Right cardiac atrium (tissue), 5 donors: ENCODE data around the gene RCC2. TPM values are rescaled to one million over a fixed set of nuclear protein-coding genes. Genes with fewer than 3 reads are reported as not detected.
"Not testable (repeated sequence)": the region's sequence is repeated elsewhere in the genome, so short reads cannot be mapped to it uniquely, and the experiment has no call there.

ENCODE experiments used
- ATAC-seq, 2 donors: fragments of 200-7000 bp; cut with Tn5 transposase; one replicate each; pipeline versions ENCODE4 v1.8.0 to v1.9.1; 2020; ENCODE audit warnings: moderate library complexity in 2 of 2, mild to moderate bottlenecking in 1 of 2
- DNase-seq, 3 donors: peaks; one replicate each; pipeline ENCODE4 v3.0.0-alpha.2; 2020
- H3K27ac ChIP-seq: one replicate; pipeline ENCODE4 v1.5.1; 2013; ENCODE audit warnings: mild to moderate bottlenecking, low read length, control low read depth, moderate library complexity
- H3K27me3 ChIP-seq: one replicate; pipeline ENCODE4 v1.6.1; 2013; ENCODE audit not compliant: control insufficient read depth, insufficient read depth
- H3K4me1 ChIP-seq: one replicate; pipeline ENCODE4 v1.6.1; 2013; ENCODE audit warnings: low read length; ENCODE audit not compliant: control insufficient read depth, insufficient read depth
- H3K4me3 ChIP-seq: one replicate; pipeline ENCODE4 v1.5.1; 2013; ENCODE audit warnings: low read length, control low read depth
- H3K9me3 ChIP-seq: one replicate; pipeline ENCODE4 v1.6.1; 2013; ENCODE audit warnings: low read length; ENCODE audit not compliant: control insufficient read depth
- WGBS: extraction: QIAGEN DNeasy Blood & Tissue Kit; methylation state at CpG from one replicate; pipeline ENCODE4 v1.1.7; 2013; 5-methylcytosine and 5-hydroxymethylcytosine counted together
- intact Hi-C, 4 donors: fragments of 100-400 bp; cut with DNase I; formaldehyde crosslinking; loops; one replicate each; pipeline versions ENCODE4 v1.11.0 to v1.14.0; 2022 to 2023
- long read RNA-seq, 4 donors: library from polyadenylated mRNA; unstranded; transcript quantifications; one replicate each; pipeline ENCODE4 v2.0.0, GENCODE V29; 2020 to 2021
- polyA plus RNA-seq: library from polyadenylated mRNA; stranded (reverse); fragments of 200-250 nt; gene quantifications from one replicate; pipeline ENCODE4 v1.2.3, GENCODE V29; 2013
- total RNA-seq, 4 donors: library from RNA; stranded (reverse); fragmentation: NEBNext Ultra II Directional; extraction: Animal tissue kit (Norgen Biotek cat#: 25700); gene quantifications; one replicate each; pipeline ENCODE4 v1.2.1, GENCODE V29; 2021
- donor health status: healthy with polysubstance abuse.
- donor health status: DM: no; HTN: yes; CAD: no.
- donor health status: DM: no; HTN: no; CAD: no.
- donor health status: DM: no; HTN: yes; CAD: no; lungs with severe emphysema.
- donor health status: DM: yes; HTN: yes; CAD: no.

The RCC2 gene
- 10 to 100 TPM; 12.1 to 19.0 (median 14.9) TPM for total RNA-seq
- 7.8 TPM for polyA plus RNA-seq
- long read RNA-seq, donor 1, full-length matches to known transcripts: 1 of 3 reads
- long read RNA-seq, donor 1, partial matches to known transcripts: 1 of 3 reads
- long read RNA-seq, donor 1, other reads (novel, unspliced or antisense): 1 of 3 reads
- long read RNA-seq, donor 2, full-length matches to known transcripts: 1 of 2 reads
- long read RNA-seq, donor 2, partial matches to known transcripts: 1 of 2 reads
- long read RNA-seq, donor 2, other reads (novel, unspliced or antisense): 0 of 2 reads
- long read RNA-seq, donor 3, partial matches to known transcripts: 5 of 9 reads
- long read RNA-seq, donor 3, other reads (novel, unspliced or antisense): 4 of 9 reads
- long read RNA-seq, donor 4, partial matches to known transcripts: 1 of 2 reads
- long read RNA-seq, donor 4, other reads (novel, unspliced or antisense): 1 of 2 reads

DNA sequence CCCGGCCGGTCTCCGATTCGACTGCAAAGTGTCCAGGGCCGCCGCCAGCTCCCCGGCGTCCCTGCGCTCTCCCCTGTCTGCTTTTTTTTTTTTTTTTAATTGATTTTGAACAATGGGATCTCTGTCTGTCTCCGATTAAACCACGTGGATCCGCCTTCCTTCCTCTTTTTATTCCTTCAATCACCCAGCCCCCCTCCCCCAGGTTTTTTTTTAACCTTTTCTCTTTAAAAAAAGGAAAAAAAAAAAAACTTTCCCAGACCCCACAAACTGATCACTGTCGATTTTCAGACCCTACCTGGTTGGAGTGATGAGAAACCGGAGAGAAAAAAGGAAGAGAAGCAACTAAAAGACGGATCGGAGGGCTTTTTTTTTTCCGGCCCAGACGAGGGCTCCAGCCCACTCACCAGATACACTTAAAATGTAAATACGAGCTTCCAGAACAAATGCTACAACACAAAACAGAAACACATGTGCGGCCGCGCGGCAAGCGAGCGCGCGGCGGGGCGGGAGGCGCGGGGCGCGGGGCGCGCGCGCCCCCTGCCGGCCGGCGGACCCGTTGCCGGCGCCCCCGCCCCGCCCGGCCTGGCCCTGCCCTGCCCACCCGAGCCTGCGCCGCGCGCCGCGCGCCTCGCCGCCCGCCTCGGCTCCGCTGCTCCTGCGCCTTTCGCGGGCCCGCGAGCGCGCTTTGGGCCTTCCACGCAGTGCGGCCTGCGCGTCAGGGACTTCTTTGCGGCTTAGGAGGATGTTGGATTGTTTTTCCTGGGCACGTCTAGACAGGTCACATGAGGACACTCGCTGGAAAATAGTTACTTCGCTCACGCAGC is at the start of gene RCC2:
RCC2 (minus strand) TSS at position 428 of the 824 bp plus-strand sequence. CDS start 1,163 bp downstream, outside the sequence.
- Histone ChIP-seq H3K9me3 (no peaks in the 10 kb centered on the region), H3K27me3 (no peaks in the 10 kb centered on the region), H3K4me3 (peak within 1 kb of the TSS; percentile 99), H3K4me1 (no peaks in the 10 kb centered on the region), H3K27ac (peak within 1 kb of the TSS; percentile 91)
- intact Hi-C loops: no loop called here
- DNase-seq (peak; percentile 79 to 91 (median 90)), ATAC-seq (peak; percentile 83 to 88)
- under 1% methylated on average over 75 of the region's 75 CpGs for WGBS

DNA sequence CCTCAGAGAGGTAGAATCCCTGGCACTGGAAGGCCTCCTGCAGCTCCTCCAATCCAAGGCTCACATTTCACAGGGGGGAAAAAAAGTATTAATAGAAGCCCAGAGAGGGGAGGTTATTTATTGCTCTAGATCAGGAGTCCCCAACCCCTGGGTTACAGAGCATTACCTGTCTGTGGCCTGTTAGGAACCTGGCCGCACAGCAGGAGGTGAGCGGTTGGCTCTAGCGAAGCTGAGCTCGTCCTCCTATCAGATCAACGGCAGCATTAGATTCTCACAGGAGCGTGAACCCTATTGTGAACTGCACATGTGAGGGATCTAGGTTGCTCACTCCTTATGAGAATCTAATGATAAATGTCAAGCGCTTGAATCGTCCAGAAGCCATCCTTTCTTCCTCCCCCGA is 46.8 kb upstream of the RCC2 start:
- Histone ChIP-seq H3K4me1 (no peaks in the 10 kb centered on the region), H3K27ac (no peak overlapping the region), H3K27me3 (no peaks in the 10 kb centered on the region), H3K4me3 (no peak overlapping the region), H3K9me3 (no peaks in the 10 kb centered on the region)
- intact Hi-C loops: loop anchor here in 1 of 4 donors (10.0 kb wide), 1 partner anchor 61 kb away; no protein-coding TSS in a partner anchor
- DNase-seq (peak in 1 of 3 donors; percentile 5), ATAC-seq (no peak)
- 75% methylated on average over 9 of the region's 9 CpGs for WGBS

DNA sequence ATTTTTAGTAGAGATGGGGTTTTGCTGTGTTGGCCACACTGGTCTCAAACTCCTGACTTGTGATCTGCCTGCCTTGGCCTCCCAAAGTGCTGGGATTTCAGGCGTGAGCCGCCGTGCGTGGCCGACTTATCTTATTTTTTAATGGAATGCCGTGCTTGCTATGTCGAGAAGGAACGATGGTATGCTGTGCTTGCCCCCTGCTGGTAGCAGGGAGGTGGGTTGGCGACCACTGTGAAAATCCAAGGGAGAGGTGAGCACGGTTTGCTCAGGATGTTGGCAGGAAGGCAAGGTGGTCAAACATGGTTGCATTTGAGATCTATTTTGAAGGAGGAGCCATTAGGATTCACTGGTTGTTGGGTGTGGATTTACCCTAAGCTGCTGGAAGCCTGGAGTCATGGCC is 45.8 kb upstream of the RCC2 start:
- 49% methylated on average over 10 of the region's 10 CpGs for WGBS
- DNase-seq: peak in 1 of 3 donors; percentile 47
- ATAC-seq: no peak
- Histone ChIP-seq H3K4me3 (no peak overlapping the region), H3K4me1 (no peaks in the 10 kb centered on the region), H3K9me3 (no peaks in the 10 kb centered on the region), H3K27ac (no peak overlapping the region), H3K27me3 (no peaks in the 10 kb centered on the region)
- intact Hi-C loops: loop anchor here in 1 of 4 donors (10.0 kb wide), 1 partner anchor 60 kb away; no protein-coding TSS in a partner anchor

DNA sequence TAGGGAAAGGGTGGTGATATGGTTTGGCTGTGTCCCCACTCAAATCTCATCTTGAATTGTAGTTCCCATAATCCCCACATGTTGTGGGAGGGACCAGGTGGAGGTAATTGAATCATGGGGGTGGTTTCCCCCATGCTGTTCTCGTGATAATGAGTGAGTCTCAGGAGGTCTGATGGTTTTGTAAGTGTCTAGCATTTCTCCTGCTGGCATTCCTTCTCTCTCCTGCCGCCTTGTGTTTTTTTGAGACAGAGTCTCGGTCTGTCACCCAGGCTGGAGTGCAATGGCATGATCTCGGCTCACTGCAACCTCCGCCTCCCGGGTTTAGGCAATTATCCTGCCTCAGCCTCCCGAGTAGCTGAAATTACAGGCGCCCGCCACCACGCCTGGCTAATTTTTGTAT is 42.5 kb upstream of the RCC2 start:
- intact Hi-C loops: loop anchor here in 1 of 4 donors (10.0 kb wide), 1 partner anchor 57 kb away; no protein-coding TSS in a partner anchor
- not testable (repeated sequence) for H3K27me3 ChIP-seq, H3K4me1 ChIP-seq, H3K9me3 ChIP-seq, DNase-seq, H3K4me3 ChIP-seq, H3K27ac ChIP-seq, ATAC-seq
- WGBS: 84% methylated on average over 10 of the region's 10 CpGs

DNA sequence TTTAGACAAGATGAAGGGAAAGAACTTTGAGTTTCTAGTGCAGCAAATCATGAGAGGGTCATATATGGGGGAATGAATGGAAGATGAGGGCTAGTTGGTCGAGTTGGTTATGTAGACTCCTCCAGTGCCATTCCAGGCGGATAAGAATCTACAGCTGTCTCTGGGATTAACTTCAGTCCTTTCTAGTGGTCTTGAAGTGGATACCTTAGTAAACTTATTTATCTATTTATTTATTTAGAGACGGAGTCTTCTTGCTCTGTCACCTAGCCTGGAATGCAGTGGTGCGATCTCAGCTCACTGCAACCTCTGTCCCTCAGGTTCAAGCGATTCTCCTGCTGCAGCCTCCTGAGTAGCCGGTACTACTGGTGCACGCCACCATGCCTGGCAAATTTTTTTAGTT is 41.4 kb upstream of the RCC2 start:
- Histone ChIP-seq H3K9me3 (no peaks in the 10 kb centered on the region), H3K4me1 (peaks cover 3% of the 10 kb centered on the region), H3K27ac (no peak overlapping the region), H3K4me3 (no peak overlapping the region), H3K27me3 (no peaks in the 10 kb centered on the region)
- ATAC-seq (no peak), DNase-seq (no peak)
- 78% methylated on average over 7 of the region's 7 CpGs for WGBS
- intact Hi-C loops: loop anchor here in 1 of 4 donors (10.0 kb wide), 1 partner anchor 56 kb away; no protein-coding TSS in a partner anchor

DNA sequence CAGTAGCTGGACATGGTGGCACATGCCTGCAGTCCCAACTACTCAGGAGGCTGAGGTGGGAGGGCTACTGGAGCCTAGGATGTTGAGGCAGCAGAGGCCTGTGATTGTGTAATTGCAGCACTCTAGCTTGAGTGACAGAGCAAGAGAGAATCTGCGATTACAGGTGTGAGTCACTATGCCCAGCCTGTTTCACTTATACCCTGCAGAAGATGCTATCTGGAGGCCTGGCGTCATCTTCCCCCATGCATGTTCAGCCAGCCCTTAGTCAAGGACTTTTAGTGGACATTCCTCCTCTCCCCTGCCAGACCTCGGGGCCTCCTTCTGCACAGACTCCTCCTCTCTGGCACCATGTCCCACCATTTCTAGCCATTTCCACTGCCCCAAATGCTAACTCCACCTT is 36.3 kb upstream of the RCC2 start:
- WGBS: 48% methylated on average over 3 of the region's 3 CpGs
- DNase-seq (peak in 1 of 3 donors; percentile 18), ATAC-seq (peak; percentile 77 to 92)
- H3K27me3 ChIP-seq: no peaks in the 10 kb centered on the region
- H3K9me3 ChIP-seq: no peaks in the 10 kb centered on the region
- intact Hi-C loops: loop anchor here in 2 of 4 donors (10.0 kb wide), 1 partner anchor 51 kb away; no protein-coding TSS in a partner anchor
- no peak overlapping the region for H3K27ac ChIP-seq
- peaks cover 4% of the 10 kb centered on the region for H3K4me1 ChIP-seq
- no peak overlapping the region for H3K4me3 ChIP-seq

DNA sequence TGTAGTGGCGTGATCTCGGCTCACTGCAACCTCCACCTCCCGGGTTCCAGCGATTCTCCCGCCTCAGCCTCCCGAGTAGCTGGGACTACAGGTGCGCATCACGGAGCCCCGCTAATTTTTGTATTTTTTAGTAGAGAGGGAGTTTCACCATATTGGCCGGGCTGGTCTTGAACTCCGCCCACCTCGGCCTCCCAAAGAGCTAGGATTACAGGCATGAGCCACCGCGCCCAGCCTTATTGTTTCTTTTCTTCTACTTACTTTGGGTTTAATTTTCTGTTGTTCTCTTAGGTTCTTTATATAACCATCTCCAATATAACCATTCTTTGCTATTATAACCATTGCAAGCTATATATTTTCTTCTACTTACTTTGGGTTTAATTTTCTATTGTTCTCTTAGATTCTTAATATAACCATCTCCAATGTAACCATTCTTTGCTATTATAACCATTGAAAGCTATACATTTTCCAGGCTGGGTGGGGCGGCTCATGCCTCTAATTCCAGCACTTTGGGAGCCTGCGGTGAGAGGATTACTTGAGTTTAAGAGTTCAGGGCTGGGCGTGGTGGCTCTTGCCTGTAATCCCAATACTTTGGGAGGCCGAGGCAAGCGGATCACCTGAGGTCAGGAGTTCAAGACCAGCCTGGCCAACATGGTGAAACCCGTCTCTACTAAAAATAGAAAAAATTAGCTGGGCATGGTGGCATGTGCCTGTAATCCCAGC is 35.5 kb upstream of the RCC2 start:
- H3K27ac ChIP-seq, DNase-seq, H3K4me3 ChIP-seq, ATAC-seq, H3K9me3 ChIP-seq, H3K27me3 ChIP-seq, H3K4me1 ChIP-seq: not testable (repeated sequence)
- 83% methylated on average over 20 of the region's 20 CpGs for WGBS
- intact Hi-C loops: loop anchor here in 2 of 4 donors (10.0 kb wide), 1 partner anchor 50 kb away; no protein-coding TSS in a partner anchor

DNA sequence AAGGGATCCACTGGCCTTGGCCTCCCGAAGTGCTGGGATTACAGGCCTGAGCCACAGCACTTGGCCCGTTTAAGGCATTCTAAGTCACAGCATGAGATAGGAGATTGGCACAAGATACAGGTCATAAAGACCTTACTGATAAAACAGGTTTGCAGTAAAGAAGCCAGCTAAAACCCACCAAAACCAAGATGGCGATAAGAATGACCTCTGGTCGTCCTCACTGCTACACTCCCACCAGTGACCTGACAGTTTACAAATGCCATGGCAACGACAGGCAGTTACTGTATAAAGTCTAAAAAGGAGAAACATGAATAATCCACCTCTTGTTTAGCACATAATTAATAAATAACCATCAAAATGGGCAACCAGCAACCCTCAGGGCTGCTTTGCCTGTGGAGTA is 33.3 kb upstream of the RCC2 start:
- Histone ChIP-seq H3K4me1 (peaks cover 4% of the 10 kb centered on the region), H3K9me3 (no peaks in the 10 kb centered on the region), H3K27me3 (no peaks in the 10 kb centered on the region), H3K27ac (no peak overlapping the region), H3K4me3 (no peak overlapping the region)
- intact Hi-C loops: loop anchor here in 2 of 4 donors (10.0 kb wide), 1 partner anchor 48 kb away; no protein-coding TSS in a partner anchor
- 71% methylated on average over 5 of the region's 5 CpGs for WGBS
- no peak for DNase-seq
- no peak for ATAC-seq

DNA sequence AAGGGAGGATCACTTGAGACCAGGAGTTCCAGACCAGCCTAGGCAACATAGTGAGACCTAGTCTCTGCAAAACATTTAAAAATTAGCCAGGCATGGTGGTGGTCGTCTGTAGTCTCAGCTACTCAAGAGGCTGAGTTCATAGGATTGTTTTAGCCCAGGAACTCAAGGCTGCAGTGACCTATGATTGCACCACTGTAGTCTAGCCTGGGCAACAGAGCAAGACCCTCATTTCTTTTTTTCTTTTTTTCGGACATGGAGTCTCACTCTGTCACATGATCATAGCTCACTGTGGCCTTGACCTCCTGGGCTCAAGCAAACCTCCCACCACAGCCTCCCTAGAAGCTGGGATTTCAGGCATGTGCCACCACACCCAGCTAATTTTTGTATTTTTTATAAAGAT is 31.9 kb upstream of the RCC2 start:
- ATAC-seq (no peak), DNase-seq (peak in 1 of 3 donors; percentile 4)
- no peaks in the 10 kb centered on the region for H3K9me3 ChIP-seq
- H3K27ac ChIP-seq: no peak overlapping the region
- intact Hi-C loops: loop anchor here in 2 of 4 donors (10.0 kb wide), 1 partner anchor 47 kb away; no protein-coding TSS in a partner anchor
- WGBS: 88% methylated on average over 2 of the region's 2 CpGs
- no peak overlapping the region for H3K4me3 ChIP-seq
- H3K27me3 ChIP-seq: no peaks in the 10 kb centered on the region
- H3K4me1 ChIP-seq: peaks cover 4% of the 10 kb centered on the region
